K562 (cell line): ENCODE results near the gene EPHA4.

Experiments used
- MCM3 ChIP-seq: fragments of 450-650 bp; IDR thresholded peaks from 2 replicates; pipeline ENCODE4 v1.6.1; 2016
- ZNF644 ChIP-seq: fragments of 200-800 bp; sonication (Bioruptor generic); IDR thresholded peaks from 2 replicates; pipeline ENCODE4 v1.6.1; 2016; ENCODE audit warnings: low read depth, missing genetic modification characterization, missing compliant biosample characterization
- TF ChIP-seq, protein P1 (sequence below): sonication (generic); formaldehyde crosslinking; IDR thresholded peaks from 2 replicates; pipeline ENCODE4 v1.8.0; 2023; ENCODE audit warnings: mild to moderate bottlenecking, missing genetic modification reagents
- TF ChIP-seq, protein P2 (sequence below): sonication (generic); formaldehyde crosslinking; IDR thresholded peaks from 2 replicates; pipeline ENCODE4 v1.9.0; 2022; ENCODE audit warnings: mild to moderate bottlenecking, missing genetic modification reagents
- TF ChIP-seq, protein P3 (sequence below): fragments of 450-650 bp; formaldehyde crosslinking; IDR thresholded peaks from 2 replicates; pipeline ENCODE4 v1.4.0; 2020; ENCODE audit warnings: mild to moderate bottlenecking, moderate library complexity

DNA sequence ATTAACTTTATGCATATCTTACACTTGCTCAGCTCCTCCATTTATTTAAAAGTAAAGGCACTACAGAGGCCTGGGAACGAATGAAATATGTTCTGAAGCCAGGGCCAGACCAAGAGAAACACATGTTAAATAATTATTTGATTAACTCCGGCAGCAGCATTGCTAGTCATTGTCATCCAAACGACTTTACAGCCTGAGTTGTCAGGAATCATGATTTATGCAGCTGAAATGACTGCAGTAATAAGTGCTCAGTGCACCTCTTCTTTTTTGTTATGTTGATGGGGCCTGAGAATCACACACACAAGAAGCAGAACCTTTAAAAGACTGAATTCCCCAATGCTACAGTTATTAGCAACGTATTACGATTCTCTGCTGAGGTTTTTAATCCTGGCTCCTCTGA lies 58.9 kb downstream of the EPHA4 start:
- TF ChIP-seq ZNF644 (tag) (no peak), MCM3 (no peak)
- TF ChIP-seq, protein P1, sequence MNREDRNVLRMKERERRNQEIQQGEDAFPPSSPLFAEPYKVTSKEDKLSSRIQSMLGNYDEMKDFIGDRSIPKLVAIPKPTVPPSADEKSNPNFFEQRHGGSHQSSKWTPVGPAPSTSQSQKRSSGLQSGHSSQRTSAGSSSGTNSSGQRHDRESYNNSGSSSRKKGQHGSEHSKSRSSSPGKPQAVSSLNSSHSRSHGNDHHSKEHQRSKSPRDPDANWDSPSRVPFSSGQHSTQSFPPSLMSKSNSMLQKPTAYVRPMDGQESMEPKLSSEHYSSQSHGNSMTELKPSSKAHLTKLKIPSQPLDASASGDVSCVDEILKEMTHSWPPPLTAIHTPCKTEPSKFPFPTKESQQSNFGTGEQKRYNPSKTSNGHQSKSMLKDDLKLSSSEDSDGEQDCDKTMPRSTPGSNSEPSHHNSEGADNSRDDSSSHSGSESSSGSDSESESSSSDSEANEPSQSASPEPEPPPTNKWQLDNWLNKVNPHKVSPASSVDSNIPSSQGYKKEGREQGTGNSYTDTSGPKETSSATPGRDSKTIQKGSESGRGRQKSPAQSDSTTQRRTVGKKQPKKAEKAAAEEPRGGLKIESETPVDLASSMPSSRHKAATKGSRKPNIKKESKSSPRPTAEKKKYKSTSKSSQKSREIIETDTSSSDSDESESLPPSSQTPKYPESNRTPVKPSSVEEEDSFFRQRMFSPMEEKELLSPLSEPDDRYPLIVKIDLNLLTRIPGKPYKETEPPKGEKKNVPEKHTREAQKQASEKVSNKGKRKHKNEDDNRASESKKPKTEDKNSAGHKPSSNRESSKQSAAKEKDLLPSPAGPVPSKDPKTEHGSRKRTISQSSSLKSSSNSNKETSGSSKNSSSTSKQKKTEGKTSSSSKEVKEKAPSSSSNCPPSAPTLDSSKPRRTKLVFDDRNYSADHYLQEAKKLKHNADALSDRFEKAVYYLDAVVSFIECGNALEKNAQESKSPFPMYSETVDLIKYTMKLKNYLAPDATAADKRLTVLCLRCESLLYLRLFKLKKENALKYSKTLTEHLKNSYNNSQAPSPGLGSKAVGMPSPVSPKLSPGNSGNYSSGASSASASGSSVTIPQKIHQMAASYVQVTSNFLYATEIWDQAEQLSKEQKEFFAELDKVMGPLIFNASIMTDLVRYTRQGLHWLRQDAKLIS (CRISPR knock-in tag), result no peak
- TF ChIP-seq, protein P2, sequence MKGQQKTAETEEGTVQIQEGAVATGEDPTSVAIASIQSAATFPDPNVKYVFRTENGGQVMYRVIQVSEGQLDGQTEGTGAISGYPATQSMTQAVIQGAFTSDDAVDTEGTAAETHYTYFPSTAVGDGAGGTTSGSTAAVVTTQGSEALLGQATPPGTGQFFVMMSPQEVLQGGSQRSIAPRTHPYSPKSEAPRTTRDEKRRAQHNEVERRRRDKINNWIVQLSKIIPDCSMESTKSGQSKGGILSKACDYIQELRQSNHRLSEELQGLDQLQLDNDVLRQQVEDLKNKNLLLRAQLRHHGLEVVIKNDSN, result no peak
- TF ChIP-seq, protein P3, sequence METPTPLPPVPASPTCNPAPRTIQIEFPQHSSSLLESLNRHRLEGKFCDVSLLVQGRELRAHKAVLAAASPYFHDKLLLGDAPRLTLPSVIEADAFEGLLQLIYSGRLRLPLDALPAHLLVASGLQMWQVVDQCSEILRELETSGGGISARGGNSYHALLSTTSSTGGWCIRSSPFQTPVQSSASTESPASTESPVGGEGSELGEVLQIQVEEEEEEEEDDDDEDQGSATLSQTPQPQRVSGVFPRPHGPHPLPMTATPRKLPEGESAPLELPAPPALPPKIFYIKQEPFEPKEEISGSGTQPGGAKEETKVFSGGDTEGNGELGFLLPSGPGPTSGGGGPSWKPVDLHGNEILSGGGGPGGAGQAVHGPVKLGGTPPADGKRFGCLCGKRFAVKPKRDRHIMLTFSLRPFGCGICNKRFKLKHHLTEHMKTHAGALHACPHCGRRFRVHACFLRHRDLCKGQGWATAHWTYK, result no peak
